ENCODE measurements around the gene ABCA4. TPM values are rescaled to one million over a fixed set of nuclear protein-coding genes. Genes with fewer than 3 reads are reported as not detected.

The ABCA4 gene
- total RNA-seq, 1 donor from 2014 or later, result 51.7 TPM

- TF ChIP-seq CTCF (IDR thresholded peaks at IDR 0.05; ENCODE audit: unreplicated experiment), result no peak
- no peak overlapping the region for H3K27ac Mint-ChIP-seq (ENCODE audit: unreplicated experiment)
- peaks cover 42% of the 10 kb centered on the region for H3K4me1 Mint-ChIP-seq (ENCODE audit: unreplicated experiment)
- H3K36me3 Mint-ChIP-seq (ENCODE audit: low read depth, unreplicated experiment), result peaks cover 12% of the 10 kb centered on the region
- DNase-seq (ENCODE audit: low spot score), result no peak
- no peak overlapping the region for H3K4me3 Mint-ChIP-seq (ENCODE audit: unreplicated experiment)
- no peaks in the 10 kb centered on the region for H3K9me3 Mint-ChIP-seq (ENCODE audit: unreplicated experiment)
- H3K27me3 Mint-ChIP-seq (ENCODE audit: unreplicated experiment), result peaks cover 16% of the 10 kb centered on the region
These were observed 14.2 kb downstream of the ABCA4 start for GRCh38 chr1:94106716-94107115.

- Mint-ChIP-seq H3K27me3 (ENCODE audit: unreplicated experiment) (peaks cover 16% of the 10 kb centered on the region), H3K36me3 (ENCODE audit: low read depth, unreplicated experiment) (peaks cover 12% of the 10 kb centered on the region), H3K4me3 (ENCODE audit: unreplicated experiment) (no peak overlapping the region), H3K4me1 (ENCODE audit: unreplicated experiment) (peaks cover 37% of the 10 kb centered on the region), H3K27ac (ENCODE audit: unreplicated experiment) (no peak overlapping the region), H3K9me3 (ENCODE audit: unreplicated experiment) (no peaks in the 10 kb centered on the region)
- no peak for DNase-seq (ENCODE audit: low spot score)
- no peak for TF ChIP-seq CTCF (IDR thresholded peaks at IDR 0.05; ENCODE audit: unreplicated experiment)
These were observed 14.9 kb downstream of the ABCA4 start for GRCh38 chr1:94105957-94106529.

GRCh38 chr1:94105581-94105952 lies 15.4 kb downstream of the ABCA4 start:
- TF ChIP-seq CTCF (IDR thresholded peaks at IDR 0.05; ENCODE audit: unreplicated experiment), result no peak
- no peak overlapping the region for H3K27ac Mint-ChIP-seq (ENCODE audit: unreplicated experiment)
- H3K9me3 Mint-ChIP-seq (ENCODE audit: unreplicated experiment), result no peaks in the 10 kb centered on the region
- DNase-seq (ENCODE audit: low spot score), result no peak
- H3K36me3 Mint-ChIP-seq (ENCODE audit: low read depth, unreplicated experiment), result peaks cover 12% of the 10 kb centered on the region
- peaks cover 16% of the 10 kb centered on the region for H3K27me3 Mint-ChIP-seq (ENCODE audit: unreplicated experiment)
- H3K4me3 Mint-ChIP-seq (ENCODE audit: unreplicated experiment), result no peak overlapping the region
- H3K4me1 Mint-ChIP-seq (ENCODE audit: unreplicated experiment), result peaks cover 34% of the 10 kb centered on the region

GRCh38 chr1:94104776-94105580 lies 16.0 kb downstream of the ABCA4 start:
- Mint-ChIP-seq H3K4me3 (ENCODE audit: unreplicated experiment) (peak overlapping the region; percentile 44), H3K27ac (ENCODE audit: unreplicated experiment) (peak overlapping the region; percentile 23), H3K36me3 (ENCODE audit: low read depth, unreplicated experiment) (peaks cover 12% of the 10 kb centered on the region), H3K27me3 (ENCODE audit: unreplicated experiment) (peaks cover 16% of the 10 kb centered on the region), H3K4me1 (ENCODE audit: unreplicated experiment) (peaks cover 32% of the 10 kb centered on the region), H3K9me3 (ENCODE audit: unreplicated experiment) (no peaks in the 10 kb centered on the region)
- no peak for DNase-seq (ENCODE audit: low spot score)
- no peak for TF ChIP-seq CTCF (IDR thresholded peaks at IDR 0.05; ENCODE audit: unreplicated experiment)

- no peak overlapping the region for H3K4me3 Mint-ChIP-seq (ENCODE audit: unreplicated experiment)
- peaks cover 16% of the 10 kb centered on the region for H3K27me3 Mint-ChIP-seq (ENCODE audit: unreplicated experiment)
- H3K9me3 Mint-ChIP-seq (ENCODE audit: unreplicated experiment), result no peaks in the 10 kb centered on the region
- H3K4me1 Mint-ChIP-seq (ENCODE audit: unreplicated experiment), result peaks cover 26% of the 10 kb centered on the region
- peaks cover 12% of the 10 kb centered on the region for H3K36me3 Mint-ChIP-seq (ENCODE audit: low read depth, unreplicated experiment)
- no peak for DNase-seq (ENCODE audit: low spot score)
- no peak overlapping the region for H3K27ac Mint-ChIP-seq (ENCODE audit: unreplicated experiment)
- TF ChIP-seq CTCF (IDR thresholded peaks at IDR 0.05; ENCODE audit: unreplicated experiment), result no peak
These were observed 16.7 kb downstream of the ABCA4 start for GRCh38 chr1:94104127-94104684.

All from endothelial cell (in vitro differentiated cells).